ENCODE data around the gene ELP4.

Gene ELP4

DNA sequence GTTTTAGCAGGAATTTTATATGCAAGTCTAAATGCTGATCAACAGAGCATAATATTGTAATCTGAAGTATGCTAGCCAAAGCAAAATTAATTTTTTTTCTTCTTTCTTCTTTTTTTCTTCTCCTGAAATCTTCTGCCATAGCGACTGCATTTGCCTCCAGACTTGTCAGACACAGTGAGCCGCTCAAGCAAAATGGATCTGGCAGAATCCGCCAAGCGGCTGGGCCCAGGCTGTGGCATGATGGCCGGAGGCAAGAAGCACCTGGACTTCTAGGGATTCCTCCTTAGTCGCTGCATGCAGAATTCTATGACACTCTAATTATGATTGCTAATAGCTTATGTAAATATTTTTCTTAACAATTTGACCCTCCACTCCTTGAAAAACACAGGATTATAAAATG is 273.7 kb downstream of the ELP4 start:
- no peaks in the 10 kb centered on the region for H4K20me1 ChIP-seq (ENCODE audit: insufficient read depth, low read length, poor library complexity, severe bottlenecking)
- H3K9me2 ChIP-seq (replicated peaks; ENCODE audit: low read depth, low read length): no peaks in the 10 kb centered on the region
- H3K79me2 ChIP-seq (ENCODE audit: insufficient read depth, low read length): no peaks in the 10 kb centered on the region
- H3K36me3 ChIP-seq (ENCODE audit: insufficient read depth, low read length): no peaks in the 10 kb centered on the region
- H3K4me1 ChIP-seq (ENCODE audit: insufficient read depth, low read length, poor library complexity, severe bottlenecking): no peaks in the 10 kb centered on the region
- no peaks in the 10 kb centered on the region for H3K9me3 ChIP-seq (ENCODE audit: insufficient read depth, low read depth, low read length)
- H3K4me2 ChIP-seq (ENCODE audit: low read depth, low read length, poor library complexity, severe bottlenecking): no peak overlapping the region
- no peaks in the 10 kb centered on the region for H3F3A ChIP-seq (ENCODE audit: low read depth)
- H3K4me3 ChIP-seq (ENCODE audit: low read length, poor library complexity, severe bottlenecking): no peak overlapping the region
- no peak overlapping the region for H2AFZ ChIP-seq (ENCODE audit: low read length)
- no peak for TF ChIP-seq EZH2phosphoT487 (IDR thresholded peaks at IDR 0.05; ENCODE audit: borderline replicate concordance)
- TF ChIP-seq CTCF (conservative IDR thresholded peaks at IDR 0.05; ENCODE audit: low read length): no peak
- H3K27me3 ChIP-seq (ENCODE audit: insufficient read depth, low read length, poor library complexity, severe bottlenecking): no peaks in the 10 kb centered on the region
- H3K9ac ChIP-seq (ENCODE audit: low read depth, low read length, poor library complexity, severe bottlenecking): no peak overlapping the region

DNA sequence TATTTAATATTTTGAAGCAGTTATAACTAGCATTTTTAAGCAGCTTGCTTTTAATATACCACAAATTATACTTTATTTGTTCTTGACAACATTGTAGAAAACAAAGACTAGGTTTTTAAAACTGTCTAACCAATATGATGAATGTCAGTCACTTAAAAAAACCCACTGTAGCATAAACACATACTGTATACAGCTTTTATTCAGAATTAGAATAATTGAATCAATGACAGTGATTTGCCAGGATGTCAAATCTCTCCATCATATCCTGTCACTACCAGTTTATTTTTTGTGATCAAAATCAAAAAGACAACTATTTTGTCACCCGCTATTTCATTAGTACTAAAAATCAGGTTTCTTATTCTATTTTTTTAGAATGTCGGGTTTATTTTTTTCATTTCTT is 275.0 kb downstream of the ELP4 start:
- no peaks in the 10 kb centered on the region for H3K27me3 ChIP-seq (ENCODE audit: insufficient read depth, low read length, poor library complexity, severe bottlenecking)

GRCh38 chr11:31786996-31787685 is 277.6 kb downstream of the ELP4 start:
- no peaks in the 10 kb centered on the region for H3F3A ChIP-seq (ENCODE audit: low read depth)
- no peak overlapping the region for H2AFZ ChIP-seq (ENCODE audit: low read length)
- H3K36me3 ChIP-seq (ENCODE audit: insufficient read depth, low read length): no peaks in the 10 kb centered on the region
- no peaks in the 10 kb centered on the region for H4K20me1 ChIP-seq (ENCODE audit: insufficient read depth, low read length, poor library complexity, severe bottlenecking)
- no peak for TF ChIP-seq EZH2phosphoT487 (IDR thresholded peaks at IDR 0.05; ENCODE audit: borderline replicate concordance)
- no peaks in the 10 kb centered on the region for H3K27me3 ChIP-seq (ENCODE audit: insufficient read depth, low read length, poor library complexity, severe bottlenecking)
- H3K9me3 ChIP-seq (ENCODE audit: insufficient read depth, low read depth, low read length): no peaks in the 10 kb centered on the region
- H3K79me2 ChIP-seq (ENCODE audit: insufficient read depth, low read length): no peaks in the 10 kb centered on the region
- no peak overlapping the region for H3K9ac ChIP-seq (ENCODE audit: low read depth, low read length, poor library complexity, severe bottlenecking)
- no peak overlapping the region for H3K4me3 ChIP-seq (ENCODE audit: low read length, poor library complexity, severe bottlenecking)
- H3K9me2 ChIP-seq (replicated peaks; ENCODE audit: low read depth, low read length): no peaks in the 10 kb centered on the region
- no peak overlapping the region for H3K4me2 ChIP-seq (ENCODE audit: low read depth, low read length, poor library complexity, severe bottlenecking)
- H3K4me1 ChIP-seq (ENCODE audit: insufficient read depth, low read length, poor library complexity, severe bottlenecking): no peaks in the 10 kb centered on the region

More for the DNA sequence above, 275.0 kb downstream of the ELP4 start:
- Histone ChIP-seq H3K36me3 (ENCODE audit: insufficient read depth, low read length) (no peaks in the 10 kb centered on the region), H2AFZ (ENCODE audit: low read length) (no peak overlapping the region), H4K20me1 (ENCODE audit: insufficient read depth, low read length, poor library complexity, severe bottlenecking) (no peaks in the 10 kb centered on the region), H3K79me2 (ENCODE audit: insufficient read depth, low read length) (no peaks in the 10 kb centered on the region), H3K4me3 (ENCODE audit: low read length, poor library complexity, severe bottlenecking) (no peak overlapping the region), H3K4me1 (ENCODE audit: insufficient read depth, low read length, poor library complexity, severe bottlenecking) (no peaks in the 10 kb centered on the region), H3K4me2 (ENCODE audit: low read depth, low read length, poor library complexity, severe bottlenecking) (no peak overlapping the region), H3K9me2 (replicated peaks; ENCODE audit: low read depth, low read length) (no peaks in the 10 kb centered on the region), H3F3A (ENCODE audit: low read depth) (no peaks in the 10 kb centered on the region), H3K9ac (ENCODE audit: low read depth, low read length, poor library complexity, severe bottlenecking) (no peak overlapping the region), H3K9me3 (ENCODE audit: insufficient read depth, low read depth, low read length) (no peaks in the 10 kb centered on the region)
- TF ChIP-seq EZH2phosphoT487 (IDR thresholded peaks at IDR 0.05; ENCODE audit: borderline replicate concordance): no peak
- TF ChIP-seq CTCF (conservative IDR thresholded peaks at IDR 0.05; ENCODE audit: low read length): no peak

- Histone ChIP-seq H3K4me2 (ENCODE audit: low read depth, low read length, poor library complexity, severe bottlenecking) (no peak overlapping the region), H3K9me3 (ENCODE audit: insufficient read depth, low read depth, low read length) (no peaks in the 10 kb centered on the region), H3K36me3 (ENCODE audit: insufficient read depth, low read length) (no peaks in the 10 kb centered on the region), H3K9ac (ENCODE audit: low read depth, low read length, poor library complexity, severe bottlenecking) (no peak overlapping the region), H3K4me1 (ENCODE audit: insufficient read depth, low read length, poor library complexity, severe bottlenecking) (no peaks in the 10 kb centered on the region), H3F3A (ENCODE audit: low read depth) (no peaks in the 10 kb centered on the region), H3K27me3 (ENCODE audit: insufficient read depth, low read length, poor library complexity, severe bottlenecking) (no peaks in the 10 kb centered on the region), H3K79me2 (ENCODE audit: insufficient read depth, low read length) (no peaks in the 10 kb centered on the region), H3K4me3 (ENCODE audit: low read length, poor library complexity, severe bottlenecking) (no peak overlapping the region), H3K9me2 (replicated peaks; ENCODE audit: low read depth, low read length) (no peaks in the 10 kb centered on the region), H4K20me1 (ENCODE audit: insufficient read depth, low read length, poor library complexity, severe bottlenecking) (no peaks in the 10 kb centered on the region), H2AFZ (ENCODE audit: low read length) (no peak overlapping the region)
- no peak for TF ChIP-seq CTCF (conservative IDR thresholded peaks at IDR 0.05; ENCODE audit: low read length)
- TF ChIP-seq EZH2phosphoT487 (IDR thresholded peaks at IDR 0.05; ENCODE audit: borderline replicate concordance): no peak
These were observed 278.5 kb downstream of the ELP4 start for GRCh38 chr11:31788085-31788484.
